ENCODE measurements around the gene SLC13A4. TPM values are rescaled to one million over a fixed set of nuclear protein-coding genes. Genes with fewer than 3 reads are reported as not detected.
A peak's percentile ranks its signal among the peaks of the same experiment; 100 is the strongest.
"Not testable (repeated sequence)": the region's sequence is repeated elsewhere in the genome, so short reads cannot be mapped to it uniquely, and the experiment has no call there.

SLC13A4 gene
- total RNA-seq, 1 experiment from 2014 or later, result not detected

DNA sequence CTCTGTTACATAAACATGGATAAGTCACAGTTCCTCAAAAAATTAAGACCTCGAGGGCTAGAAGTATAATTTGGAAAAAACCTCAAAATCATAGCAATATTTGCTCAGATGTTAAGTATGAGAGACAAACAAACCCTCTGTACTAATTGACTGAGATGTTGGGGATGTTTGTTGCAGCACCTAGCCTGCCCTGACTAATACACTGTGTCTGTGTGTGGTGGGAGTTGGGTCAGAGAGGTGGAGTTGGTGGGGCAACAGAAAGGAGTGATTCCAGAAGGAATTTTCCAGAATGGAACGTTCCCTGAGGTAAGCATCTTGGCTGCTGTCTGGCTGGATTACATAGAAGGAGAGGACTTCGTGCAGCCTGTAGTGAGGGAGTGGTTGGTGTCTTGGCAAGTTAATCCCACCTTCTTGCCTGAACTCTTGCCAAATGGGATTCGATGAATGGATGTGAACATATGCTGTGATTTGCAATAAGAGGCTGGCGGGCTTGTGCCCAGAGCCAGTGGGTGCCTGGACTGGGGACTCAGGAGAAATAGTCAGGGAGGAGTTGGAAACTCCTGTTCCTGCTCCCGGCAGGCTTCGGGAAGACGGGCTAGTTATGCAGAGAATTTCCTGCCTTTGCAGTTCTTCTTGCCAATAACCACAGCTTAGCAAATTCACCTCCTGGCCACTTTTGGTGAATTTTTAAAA lies 29.9 kb upstream of the SLC13A4 start:
- peak overlapping the region; percentile 18 for H3K4me3 ChIP-seq
- DNase-seq, result peak; percentile 76
- H3K9me3 ChIP-seq, result no peaks in the 10 kb centered on the region
- no peaks in the 10 kb centered on the region for H3K27me3 ChIP-seq
- no peaks in the 10 kb centered on the region for H3K36me3 ChIP-seq

DNA sequence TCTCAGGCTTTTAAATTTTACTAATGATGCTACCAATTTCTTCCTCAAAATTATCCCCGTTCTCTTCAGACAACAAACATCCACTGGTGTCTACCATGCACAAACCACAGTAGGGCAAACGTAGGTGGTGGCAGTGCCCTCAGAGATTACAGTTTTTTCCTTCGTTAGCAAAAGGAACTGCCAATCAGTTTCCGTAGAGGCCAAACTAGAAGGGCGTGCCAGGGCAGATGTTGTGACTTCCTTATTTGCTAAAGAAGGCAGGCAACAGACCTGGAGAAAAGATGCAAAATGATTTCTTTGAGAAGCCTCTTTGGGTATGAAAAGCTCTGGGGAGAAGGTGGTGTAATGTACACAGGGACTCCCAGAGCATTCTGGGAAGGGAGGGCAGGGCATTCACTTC lies 28.2 kb upstream of the SLC13A4 start:
- Histone ChIP-seq H3K36me3 (no peaks in the 10 kb centered on the region), H3K9me3 (no peaks in the 10 kb centered on the region), H3K4me3 (no peak overlapping the region), H3K27me3 (no peaks in the 10 kb centered on the region)
- DNase-seq, result no peak

DNA sequence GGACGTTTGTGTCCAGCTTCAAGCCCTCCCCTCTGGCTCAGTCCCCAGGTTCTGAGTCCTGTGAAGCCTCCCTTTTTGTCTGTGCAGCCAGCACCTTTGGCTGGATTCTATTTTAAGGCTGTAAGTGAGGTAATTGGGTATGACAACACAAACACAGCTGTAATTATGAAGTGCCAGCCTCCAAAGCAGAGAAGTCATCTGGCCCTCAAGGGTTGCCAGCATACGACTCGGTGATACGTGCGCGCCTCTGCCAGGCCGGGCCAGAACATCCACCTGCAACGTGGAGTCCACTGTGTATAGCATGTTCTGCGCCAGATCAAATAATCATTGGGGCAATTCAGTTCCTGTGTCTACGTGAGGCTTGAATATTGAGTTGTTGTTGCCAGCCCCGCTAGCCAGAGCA lies 27.4 kb upstream of the SLC13A4 start:
- Histone ChIP-seq H3K9me3 (no peaks in the 10 kb centered on the region), H3K27me3 (no peaks in the 10 kb centered on the region), H3K4me3 (no peak overlapping the region), H3K36me3 (no peaks in the 10 kb centered on the region)
- DNase-seq, result peak; percentile 38

DNA sequence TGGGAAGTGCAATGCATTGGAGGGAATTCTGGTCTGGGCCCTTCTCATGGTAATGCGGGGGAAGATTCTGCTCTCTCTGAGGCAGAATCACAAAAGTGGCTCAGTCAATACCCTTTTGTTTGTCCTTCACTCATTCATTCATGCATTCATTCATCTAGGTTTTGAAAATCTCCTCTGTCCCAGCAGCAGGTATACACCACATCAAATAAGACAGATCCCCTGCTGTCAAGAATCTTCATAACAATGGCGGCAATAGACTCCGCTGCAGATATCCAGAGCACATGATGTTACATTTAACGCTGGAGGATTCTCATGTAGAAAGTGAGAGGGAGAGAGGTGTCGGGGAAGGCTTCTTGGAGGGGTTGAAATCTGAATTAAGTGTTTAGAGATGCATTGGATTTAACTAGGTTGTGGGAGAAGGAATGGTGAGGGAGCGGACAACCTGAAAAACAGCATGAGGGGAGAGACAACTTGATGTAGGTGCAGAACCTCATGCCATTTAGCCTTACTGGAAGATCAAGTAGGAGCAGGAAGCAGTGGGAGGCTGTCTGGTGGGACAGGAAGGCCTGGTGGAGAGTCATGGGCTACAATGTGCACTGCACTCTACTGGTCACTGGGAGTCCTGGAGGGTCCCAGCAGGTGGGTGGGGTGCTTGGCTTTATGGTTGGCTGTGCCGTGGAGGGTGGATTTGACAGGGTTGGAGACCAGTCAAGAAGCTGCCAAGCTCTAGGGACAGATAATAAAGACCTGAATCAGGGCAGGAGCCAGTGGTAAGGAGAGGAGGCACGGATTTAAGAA lies 25.8 kb upstream of the SLC13A4 start:
- H3K27me3 ChIP-seq, result no peaks in the 10 kb centered on the region
- DNase-seq, result no peak
- H3K9me3 ChIP-seq, result no peaks in the 10 kb centered on the region
- H3K36me3 ChIP-seq, result no peaks in the 10 kb centered on the region
- H3K4me3 ChIP-seq, result no peak overlapping the region

DNA sequence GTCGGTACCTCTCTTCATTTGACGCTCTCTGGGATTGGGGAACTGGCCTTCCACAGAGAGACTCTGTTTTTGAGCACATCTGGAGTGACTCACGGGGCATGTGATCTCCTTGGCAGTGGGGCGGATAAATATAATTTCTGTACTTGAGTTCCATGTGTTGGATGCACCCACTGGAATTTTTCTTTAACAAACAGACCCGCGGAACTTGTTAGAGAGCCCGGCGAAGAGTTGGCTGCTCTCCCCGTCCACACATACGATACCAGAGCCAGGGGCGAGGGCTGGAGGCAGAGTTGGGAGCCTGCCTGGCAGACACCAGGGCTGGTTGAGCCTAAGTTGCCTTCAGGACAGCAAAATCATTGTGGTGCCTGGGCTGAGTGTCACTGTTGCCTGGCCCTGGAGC lies 20.8 kb upstream of the SLC13A4 start, which contains the start of gene FAM180A:
Gene FAM180A, minus strand, starts transcription at position 44 of the 400 bp plus-strand sequence. CDS start 233 bp downstream, outside the sequence.
- DNase-seq, result peak; percentile 89
- Histone ChIP-seq H3K4me3 (peak within 1 kb of the TSS; percentile 26), H3K9me3 (no peaks in the 10 kb centered on the region), H3K36me3 (no peaks in the 10 kb centered on the region), H3K27me3 (no peaks in the 10 kb centered on the region)

DNA sequence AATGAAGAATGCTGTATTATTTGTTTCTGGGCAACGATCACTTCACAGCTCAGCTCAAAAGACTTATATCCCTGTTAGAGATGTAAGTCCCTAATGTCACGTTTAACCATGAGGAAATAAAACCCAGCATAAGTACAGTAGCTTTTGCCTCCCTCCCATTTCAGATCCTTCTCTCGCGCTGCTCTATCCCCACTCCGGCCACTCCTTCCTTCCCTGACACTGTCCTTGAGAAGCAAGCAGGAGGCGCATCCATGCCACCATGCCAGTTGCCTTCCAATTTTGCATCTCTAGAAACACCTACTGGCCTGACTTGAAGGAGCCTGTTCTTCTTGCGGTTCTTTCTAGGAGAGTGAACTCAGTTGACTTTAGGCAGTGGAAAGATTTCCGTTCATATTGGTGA lies 19.4 kb upstream of the SLC13A4 start:
- no peak for DNase-seq
- H3K36me3 ChIP-seq, result no peaks in the 10 kb centered on the region

DNA sequence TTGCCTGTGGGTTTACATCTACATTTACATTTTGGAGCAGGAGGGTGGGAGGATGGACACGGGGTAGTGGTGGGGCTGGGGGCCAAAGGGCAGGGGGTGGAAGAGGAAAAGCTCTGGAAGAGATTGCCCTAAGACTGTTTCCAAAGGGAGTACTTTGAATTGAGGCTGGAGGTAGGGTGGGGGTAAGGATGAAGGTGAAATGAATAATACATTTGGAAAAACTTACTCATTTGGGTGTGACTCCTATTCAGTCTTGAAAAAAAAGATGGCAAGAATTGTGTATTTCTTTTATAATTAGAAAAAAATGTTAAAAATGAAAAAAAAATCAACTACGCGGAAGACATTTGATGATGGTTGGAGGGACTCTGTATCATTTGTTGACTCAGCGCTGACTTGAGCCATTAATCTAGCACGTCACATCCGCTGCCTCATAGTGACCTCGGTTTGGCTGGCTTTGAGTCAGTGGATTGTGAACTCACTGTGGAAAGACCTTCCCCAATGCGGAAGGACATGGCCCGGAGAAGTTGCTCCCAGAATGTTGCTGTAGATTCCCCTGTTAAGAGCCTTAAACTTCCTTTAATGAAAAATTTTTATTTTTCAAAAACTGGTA lies 17.8 kb upstream of the SLC13A4 start:
- Histone ChIP-seq H3K9me3 (no peaks in the 10 kb centered on the region), H3K27me3 (no peaks in the 10 kb centered on the region), H3K4me3 (peak overlapping the region; percentile 7), H3K36me3 (no peaks in the 10 kb centered on the region)
- DNase-seq, result peak; percentile 87

More for the DNA sequence above, 19.4 kb upstream of the SLC13A4 start:
- Histone ChIP-seq H3K4me3 (peak overlapping the region; percentile 26), H3K27me3 (no peaks in the 10 kb centered on the region), H3K9me3 (no peaks in the 10 kb centered on the region)

DNA sequence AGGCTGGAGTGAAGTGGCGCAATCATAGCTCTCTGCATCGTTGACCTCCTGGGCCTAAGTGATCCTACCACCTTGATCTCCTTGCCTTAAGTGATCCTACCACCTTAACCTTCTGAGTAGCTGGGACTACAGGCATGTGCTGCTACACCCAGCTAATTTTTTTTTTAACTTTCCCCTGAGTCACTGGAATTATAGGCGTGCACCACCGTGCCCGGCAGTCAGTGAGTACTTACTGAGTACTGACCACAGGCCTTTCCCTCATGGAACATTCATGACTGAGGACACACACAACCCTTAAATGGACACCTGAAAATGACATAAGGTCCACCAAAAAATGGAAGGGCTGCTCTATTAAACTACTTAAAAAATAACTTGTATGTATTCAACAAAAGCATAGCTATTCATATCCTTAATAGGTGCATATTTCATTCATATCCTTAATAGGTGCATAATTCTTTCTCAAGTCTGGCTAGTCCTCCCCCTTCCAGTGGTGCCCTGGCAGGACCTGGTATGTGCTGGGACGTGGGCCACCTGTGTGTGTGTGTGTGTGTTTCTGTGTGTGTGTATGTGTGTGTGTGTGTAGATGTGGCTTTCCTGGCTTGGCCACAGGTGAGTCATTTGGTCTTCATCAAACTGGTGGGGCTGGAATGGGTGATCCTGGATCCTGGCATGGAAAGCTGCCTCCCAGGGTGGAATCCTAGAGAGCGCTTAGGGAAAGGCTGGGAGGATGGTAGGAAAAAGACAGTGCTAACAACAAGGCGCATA lies 17.1 kb upstream of the SLC13A4 start:
- Histone ChIP-seq H3K4me3 (no peak overlapping the region), H3K36me3 (no peaks in the 10 kb centered on the region), H3K27me3 (no peaks in the 10 kb centered on the region), H3K9me3 (no peaks in the 10 kb centered on the region)
- peak; percentile 72 for DNase-seq

DNA sequence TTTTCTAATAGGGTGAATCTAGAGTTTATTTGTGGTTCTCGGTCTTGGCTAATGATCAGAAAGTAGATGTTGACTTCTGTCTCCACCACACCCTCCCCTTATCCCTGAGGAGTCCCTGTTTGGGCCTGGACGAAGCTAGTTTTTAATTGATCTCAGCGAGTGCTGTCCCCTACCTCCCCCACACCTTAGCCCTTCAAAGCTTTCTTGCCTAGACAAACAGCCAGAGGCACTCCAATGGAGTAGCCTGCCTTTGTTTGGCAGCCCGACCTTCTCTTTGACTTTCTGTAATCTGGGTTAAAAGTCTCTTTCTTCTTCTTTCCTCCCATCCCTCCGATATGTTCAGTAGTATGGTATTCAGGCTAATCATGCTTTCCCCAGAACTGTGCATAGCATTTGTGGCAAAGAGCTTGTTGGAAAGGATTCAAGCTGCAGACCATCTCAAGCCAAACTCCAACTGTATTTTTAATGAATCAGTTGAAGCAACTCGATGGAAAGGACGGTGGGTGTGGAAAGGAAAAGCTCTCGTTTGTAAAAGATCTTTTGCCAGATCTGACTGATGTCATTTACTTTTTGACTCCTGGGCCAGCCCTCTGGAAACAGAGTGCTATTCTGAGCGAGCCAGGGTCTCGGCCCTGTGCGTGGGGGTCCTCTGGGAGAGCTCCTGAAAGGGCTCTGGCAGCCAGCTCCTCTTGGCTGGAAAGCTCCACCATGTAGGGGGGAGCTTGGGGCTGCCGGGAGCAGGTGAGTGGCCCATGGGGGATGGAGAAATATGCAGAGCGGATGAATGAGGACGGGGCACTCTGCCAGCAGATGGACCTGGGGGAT lies 16.1 kb upstream of the SLC13A4 start:
- Histone ChIP-seq H3K4me3 (no peak overlapping the region), H3K27me3 (no peaks in the 10 kb centered on the region), H3K36me3 (no peaks in the 10 kb centered on the region), H3K9me3 (no peaks in the 10 kb centered on the region)
- DNase-seq, result peak; percentile 58

DNA sequence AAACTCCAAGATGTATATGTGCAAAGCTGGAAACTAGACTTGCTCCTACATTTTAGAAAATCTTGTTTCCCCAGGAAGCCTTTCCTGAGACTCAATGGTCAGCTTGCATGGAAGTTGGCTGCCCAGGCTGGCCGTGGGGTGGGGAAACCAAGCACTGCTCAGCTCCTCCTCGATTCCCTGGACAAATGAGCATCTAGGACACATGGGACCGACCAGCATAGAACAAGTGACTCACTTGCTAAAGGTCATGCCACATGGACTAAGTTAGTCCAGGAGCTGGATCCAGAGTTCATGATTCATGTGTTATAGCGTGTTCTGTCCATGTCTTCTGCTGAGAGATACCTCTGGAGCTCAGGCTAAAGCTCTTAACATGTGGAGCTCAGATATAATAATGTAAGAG lies 14.4 kb upstream of the SLC13A4 start:
- Histone ChIP-seq H3K9me3 (no peaks in the 10 kb centered on the region), H3K36me3 (no peaks in the 10 kb centered on the region), H3K27me3 (no peaks in the 10 kb centered on the region), H3K4me3 (no peak overlapping the region)
- DNase-seq, result no peak

DNA sequence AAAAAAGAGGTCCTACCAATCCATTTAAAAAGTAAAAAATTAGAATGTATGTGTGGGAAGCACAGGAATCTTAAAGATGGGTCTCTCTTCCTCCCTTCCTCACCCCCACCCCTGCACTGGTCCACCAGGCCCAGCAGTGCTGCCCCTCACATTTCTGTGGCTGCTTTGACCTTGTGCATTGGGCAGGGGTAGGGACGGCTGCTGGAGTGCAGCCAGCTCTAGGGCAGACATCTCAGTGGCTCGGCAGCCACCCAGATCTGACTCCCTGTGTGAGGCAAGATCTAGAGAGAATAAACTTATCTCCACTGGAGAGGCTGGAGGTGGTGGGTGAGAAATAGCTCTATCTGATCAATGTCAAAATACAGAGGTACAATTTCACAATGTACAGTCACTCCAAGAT lies 13.9 kb upstream of the SLC13A4 start:
- Histone ChIP-seq H3K9me3 (no peaks in the 10 kb centered on the region), H3K4me3 (no peak overlapping the region), H3K27me3 (no peaks in the 10 kb centered on the region), H3K36me3 (no peaks in the 10 kb centered on the region)
- no peak for DNase-seq

DNA sequence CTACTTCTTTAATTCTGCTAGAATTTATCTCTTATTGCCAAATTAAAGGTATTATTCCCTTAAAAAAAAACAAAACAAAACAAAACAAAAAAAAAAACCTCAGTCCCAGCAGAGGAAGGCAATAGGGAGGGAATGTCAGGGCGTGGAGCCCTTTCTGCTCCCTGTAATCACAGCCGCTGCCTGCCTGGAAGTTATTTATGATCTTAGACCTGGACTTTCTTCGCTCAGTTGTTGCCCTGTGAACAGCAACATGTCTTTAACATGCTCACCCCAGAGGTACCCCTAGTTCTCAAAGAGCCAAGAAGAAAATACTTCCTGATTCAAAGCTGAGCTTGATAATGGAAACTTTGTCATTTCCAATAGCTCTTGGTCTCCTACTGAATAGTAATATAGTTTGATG lies 12.9 kb upstream of the SLC13A4 start:
- no peaks in the 10 kb centered on the region for H3K9me3 ChIP-seq
- H3K36me3 ChIP-seq, result no peaks in the 10 kb centered on the region
- no peak for DNase-seq
- H3K27me3 ChIP-seq, result no peaks in the 10 kb centered on the region
- no peak overlapping the region for H3K4me3 ChIP-seq

DNA sequence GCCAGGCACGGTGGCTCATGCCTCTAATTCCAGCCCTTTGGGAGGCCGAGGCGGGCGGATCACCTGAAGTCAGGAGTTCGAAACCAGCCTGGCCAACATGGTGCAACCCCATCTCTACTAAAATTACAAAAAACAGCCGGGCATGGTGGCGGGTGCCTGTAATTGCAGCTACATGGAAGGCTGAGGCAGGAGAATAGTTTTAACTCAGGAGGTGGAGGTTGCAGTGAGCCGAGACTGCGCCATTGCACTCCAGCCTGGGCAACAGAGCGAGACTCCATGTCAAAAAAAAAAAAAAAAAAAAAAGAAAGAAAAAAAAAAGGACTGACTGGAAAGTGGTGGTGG lies 9.3 kb upstream of the SLC13A4 start:
- H3K36me3 ChIP-seq, DNase-seq, H3K9me3 ChIP-seq, H3K27me3 ChIP-seq, H3K4me3 ChIP-seq: not testable (repeated sequence)

DNA sequence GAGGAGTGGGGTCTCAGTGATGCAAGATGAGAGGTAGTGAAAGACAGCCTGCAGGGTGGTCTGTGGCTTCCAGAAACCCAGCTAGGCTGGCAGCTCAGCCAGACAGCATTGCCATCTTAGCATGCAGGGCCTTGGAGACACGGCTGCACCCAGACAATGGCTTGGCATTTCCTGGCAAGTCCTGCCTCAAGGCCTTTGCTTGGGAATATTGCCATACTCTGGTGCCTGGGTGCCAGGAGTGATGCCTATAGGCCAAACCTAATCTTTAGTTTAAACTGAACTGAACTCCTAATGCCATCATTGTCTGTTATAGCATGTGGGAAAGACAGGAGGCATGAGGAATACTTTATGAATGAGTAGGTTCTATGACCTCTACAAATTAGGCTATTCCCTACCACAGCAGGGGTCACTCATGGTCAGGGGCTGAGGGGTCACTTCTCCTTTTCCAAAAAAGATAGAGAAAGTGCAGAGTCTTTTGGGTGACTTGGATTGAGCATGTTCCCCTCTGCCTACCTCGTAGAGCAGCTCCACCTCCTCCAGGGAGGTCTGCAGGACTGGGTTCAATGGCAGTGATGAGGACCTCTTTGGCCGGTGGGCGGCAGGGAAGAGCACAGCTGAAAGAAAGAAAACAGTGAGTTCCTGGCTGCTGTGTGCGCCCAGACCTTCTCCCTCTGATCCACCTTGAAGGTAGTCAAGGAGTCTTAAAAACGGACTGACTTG lies 8.8 kb upstream of the SLC13A4 start:
- no peak overlapping the region for H3K4me3 ChIP-seq
- H3K9me3 ChIP-seq, result no peaks in the 10 kb centered on the region
- H3K27me3 ChIP-seq, result no peaks in the 10 kb centered on the region
- peak; percentile 52 for DNase-seq
- 0 out of 2 replicates have a peak, but pooled peaks cover 2% of the 10 kb centered on the region for H3K36me3 ChIP-seq

DNA sequence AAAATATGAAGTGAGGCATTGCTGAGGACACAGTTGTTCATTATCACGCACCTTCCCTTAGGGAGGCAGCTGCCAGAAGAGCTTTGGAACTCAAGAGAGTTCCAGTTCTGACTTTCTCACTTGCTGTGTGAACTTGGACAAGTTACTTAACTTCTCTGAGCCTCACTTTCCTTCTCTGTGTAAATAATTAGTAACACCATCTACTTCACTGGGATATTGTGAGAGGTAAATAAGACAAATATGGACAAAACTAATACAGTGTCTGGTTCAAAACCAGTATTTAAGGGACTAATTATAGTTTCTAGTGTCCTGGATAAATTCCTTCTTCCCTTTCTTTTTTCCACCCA lies 6.3 kb upstream of the SLC13A4 start:
- Histone ChIP-seq H3K9me3 (no peaks in the 10 kb centered on the region), H3K36me3 (0 out of 2 replicates have a peak, but pooled peaks cover 2% of the 10 kb centered on the region), H3K4me3 (no peak overlapping the region), H3K27me3 (no peaks in the 10 kb centered on the region)
- DNase-seq, result no peak

Measured in MG63 (cell line).